Left renal cortex interstitium (tissue), 4 donors: Measurements from ENCODE around the gene NRG3. TPM values are rescaled to one million over a fixed set of nuclear protein-coding genes. Genes with fewer than 3 reads are reported as not detected.

Experiments used
- DNase-seq, 4 donors: peaks; one replicate each; pipeline ENCODE4 v3.0.0-alpha.2; 2013; ENCODE audit warnings: low read depth in 4 of 4, low spot score in 2 of 4, missing footprints in 1 of 4
- polyA plus RNA-seq, 4 donors: library from polyadenylated mRNA; unstranded; fragments of 120-200 nt; gene quantifications; one replicate each; pipeline ENCODE4 v1.2.1, GENCODE V29; 2013; ENCODE audit not compliant: insufficient read length in 4 of 4

NRG3 gene
- 10 to 100 TPM; 11.5 to 14.4 (median 12.1) TPM for polyA plus RNA-seq

DNA sequence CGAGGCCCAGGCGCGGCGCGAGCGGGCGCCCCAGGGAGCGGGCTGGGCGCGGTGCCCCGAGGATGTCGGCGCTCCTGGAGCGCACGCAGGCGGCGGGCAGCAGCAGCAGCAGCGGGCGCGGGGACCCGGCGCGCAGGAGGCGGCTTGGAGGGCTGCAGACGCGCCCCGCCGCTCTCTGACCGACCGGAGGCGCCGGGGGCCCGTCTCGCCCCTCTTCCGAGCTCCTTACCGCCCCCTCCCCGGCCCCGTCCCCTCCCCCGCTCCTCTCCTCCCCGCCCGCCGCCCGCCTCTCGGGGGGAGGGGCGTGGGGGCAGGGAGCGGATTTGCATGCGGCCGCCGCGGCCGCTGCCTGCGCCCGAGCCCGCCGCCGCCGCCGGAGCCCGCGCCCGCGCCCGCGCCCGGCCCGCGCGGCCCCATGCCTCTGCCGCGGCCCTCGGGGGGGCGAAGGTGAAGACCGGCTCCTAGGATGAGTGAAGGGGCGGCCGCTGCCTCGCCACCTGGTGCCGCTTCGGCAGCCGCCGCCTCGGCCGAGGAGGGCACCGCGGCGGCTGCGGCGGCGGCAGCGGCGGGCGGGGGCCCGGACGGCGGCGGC lies at the start of gene NRG3:
NRG3 (plus strand) TSS at position 320 of the 592 bp plus-strand sequence.
- no peak for DNase-seq

- no peak for DNase-seq
Observed at GRCh38 chr10:81828251-81828650, 46.7 kb upstream of the NRG3 start.

DNA sequence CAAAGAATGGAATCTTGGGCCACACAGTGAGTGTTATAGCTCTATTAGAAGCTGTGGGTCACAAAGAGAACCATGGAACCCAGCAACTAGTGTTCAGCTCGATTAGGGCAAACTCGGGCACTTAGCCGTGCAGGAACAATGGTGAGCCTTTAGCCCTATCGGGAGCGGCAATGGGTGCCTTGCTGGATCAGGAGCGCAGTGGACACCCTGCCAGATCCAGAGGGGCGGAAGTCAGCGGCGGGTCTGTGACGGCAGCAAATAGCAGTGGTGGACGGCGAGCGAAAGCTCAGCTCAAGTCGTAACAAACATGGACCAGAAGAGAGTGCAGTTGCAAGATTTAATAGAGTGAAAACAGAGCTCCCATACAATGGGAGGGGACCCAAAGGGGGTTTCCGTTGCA lies 43.9 kb upstream of the NRG3 start:
- no peak for DNase-seq

GRCh38 chr10:81838950-81839349 lies 36.0 kb upstream of the NRG3 start:
- DNase-seq = no peak

DNA sequence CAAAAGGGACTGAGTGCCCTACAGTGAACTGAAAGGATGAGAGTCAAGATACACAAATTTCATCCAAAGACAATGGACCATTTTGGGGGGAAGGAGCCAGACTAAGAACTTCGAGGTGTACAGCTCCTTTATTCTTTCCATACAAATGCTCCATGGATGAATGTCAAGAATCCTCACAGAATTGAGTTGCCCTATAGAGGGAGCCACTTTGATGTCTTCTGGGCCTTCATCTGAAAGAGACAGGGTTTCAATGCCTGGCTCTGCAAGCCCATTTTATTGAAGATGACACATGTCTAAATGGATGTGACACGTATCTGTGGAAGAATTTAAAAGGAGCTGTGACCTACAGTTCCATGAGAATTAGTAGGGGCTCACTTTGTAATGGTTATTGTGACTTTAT lies 32.0 kb upstream of the NRG3 start:
- DNase-seq = no peak

GRCh38 chr10:81847675-81848074 lies 27.3 kb upstream of the NRG3 start:
- no peak for DNase-seq

GRCh38 chr10:81848514-81848913 lies 26.5 kb upstream of the NRG3 start:
- DNase-seq = no peak

DNA sequence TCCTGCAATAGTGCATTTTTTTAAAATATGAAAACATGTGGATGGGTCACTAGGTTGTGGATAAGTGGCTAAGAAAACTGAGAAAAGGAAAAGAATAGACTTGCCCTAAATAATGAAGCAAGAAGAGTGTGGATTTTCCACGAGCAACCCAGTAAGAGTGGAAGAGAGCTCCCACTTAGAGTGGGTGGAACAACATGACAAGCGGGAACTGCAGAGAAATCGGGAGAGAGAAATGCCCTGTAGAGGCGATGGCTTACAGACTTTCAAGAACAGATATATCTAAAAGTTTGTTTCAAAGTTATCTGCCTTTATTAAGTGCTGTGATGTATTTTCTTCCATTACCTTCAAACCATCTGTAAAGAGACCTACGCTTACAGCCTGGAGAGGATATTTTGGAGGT lies 26.1 kb upstream of the NRG3 start:
- no peak for DNase-seq

DNA sequence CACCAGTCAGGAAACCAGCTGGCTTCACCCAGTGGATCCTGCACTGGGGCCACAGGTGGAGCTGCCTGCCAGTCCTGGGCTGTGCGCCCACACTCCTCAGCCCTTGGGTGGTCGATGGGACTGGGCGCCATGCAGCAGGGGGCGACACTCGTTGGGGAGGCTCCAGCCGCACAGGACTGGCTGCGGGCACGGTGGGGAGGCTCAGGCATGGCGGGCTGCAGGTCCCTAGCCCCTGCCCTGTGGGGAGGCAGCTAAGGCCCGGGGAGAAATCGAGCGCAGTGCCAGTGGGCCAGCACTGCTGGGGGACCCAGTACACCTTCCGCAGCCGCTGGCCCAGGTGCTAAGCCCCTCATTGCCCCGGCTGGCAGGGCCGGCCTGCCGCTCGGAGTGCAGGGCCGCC lies 12.4 kb upstream of the NRG3 start:
- DNase-seq = no peak

- no peak for DNase-seq
Observed at GRCh38 chr10:81863771-81864170, 11.2 kb upstream of the NRG3 start.

DNA sequence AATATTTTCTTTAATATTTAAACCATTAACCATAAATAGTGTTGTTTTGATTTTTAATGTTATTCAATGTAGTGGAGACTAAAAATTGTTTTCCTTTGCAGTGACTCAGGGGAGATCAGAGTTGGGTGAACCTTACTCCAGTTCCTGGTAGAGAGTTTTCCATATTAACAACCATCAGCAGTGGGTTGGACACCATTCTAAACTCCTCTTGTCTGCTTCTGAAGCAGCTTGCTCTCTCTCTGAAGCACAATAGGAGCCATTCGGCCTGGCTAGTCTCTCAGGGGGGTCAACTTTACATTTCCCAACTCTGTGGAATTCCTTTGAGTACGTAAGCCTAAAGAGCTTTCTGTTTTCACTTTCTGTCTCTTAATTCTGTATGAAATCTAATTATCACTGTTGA lies 9.4 kb upstream of the NRG3 start:
- no peak for DNase-seq

DNA sequence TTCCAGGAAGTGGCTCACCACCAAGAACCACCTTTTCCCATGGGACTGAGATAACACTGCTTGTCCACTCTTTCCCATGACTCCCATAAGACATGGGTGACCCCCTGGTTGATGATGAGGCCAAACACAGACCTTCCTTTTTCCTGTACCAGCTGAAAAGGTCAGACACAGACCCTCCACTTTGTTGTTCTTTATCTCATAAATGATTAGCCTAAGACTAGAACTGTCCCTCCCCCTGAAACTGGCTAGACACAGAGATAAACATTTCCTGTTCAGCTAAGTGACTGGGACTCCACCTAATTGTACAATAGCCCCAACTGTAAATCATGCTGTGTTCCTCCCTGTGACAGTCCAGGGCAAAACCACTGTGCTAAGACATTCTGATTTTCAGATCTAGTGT lies 8.2 kb upstream of the NRG3 start:
- no peak for DNase-seq

DNA sequence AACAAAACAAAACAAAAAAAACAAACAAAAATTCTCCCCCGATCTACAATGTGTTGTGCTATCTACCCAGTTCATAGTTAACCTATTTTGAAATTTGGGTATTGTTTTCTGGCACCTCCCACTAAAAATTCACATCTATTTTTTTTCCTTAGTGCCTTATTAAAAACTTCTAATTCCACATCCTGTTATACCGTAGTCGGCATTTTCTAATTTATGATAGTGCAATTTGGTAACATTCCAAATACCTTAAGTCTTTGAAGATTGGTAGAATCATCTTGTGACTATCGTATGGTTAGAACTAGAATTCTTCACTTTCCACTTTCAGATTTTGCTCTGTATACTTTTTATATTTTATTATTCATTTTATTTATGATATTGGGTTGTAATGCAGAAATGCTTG lies 4.5 kb upstream of the NRG3 start:
- no peak for DNase-seq

GRCh38 chr10:81871558-81871957 lies 3.4 kb upstream of the NRG3 start:
- DNase-seq = no peak

DNA sequence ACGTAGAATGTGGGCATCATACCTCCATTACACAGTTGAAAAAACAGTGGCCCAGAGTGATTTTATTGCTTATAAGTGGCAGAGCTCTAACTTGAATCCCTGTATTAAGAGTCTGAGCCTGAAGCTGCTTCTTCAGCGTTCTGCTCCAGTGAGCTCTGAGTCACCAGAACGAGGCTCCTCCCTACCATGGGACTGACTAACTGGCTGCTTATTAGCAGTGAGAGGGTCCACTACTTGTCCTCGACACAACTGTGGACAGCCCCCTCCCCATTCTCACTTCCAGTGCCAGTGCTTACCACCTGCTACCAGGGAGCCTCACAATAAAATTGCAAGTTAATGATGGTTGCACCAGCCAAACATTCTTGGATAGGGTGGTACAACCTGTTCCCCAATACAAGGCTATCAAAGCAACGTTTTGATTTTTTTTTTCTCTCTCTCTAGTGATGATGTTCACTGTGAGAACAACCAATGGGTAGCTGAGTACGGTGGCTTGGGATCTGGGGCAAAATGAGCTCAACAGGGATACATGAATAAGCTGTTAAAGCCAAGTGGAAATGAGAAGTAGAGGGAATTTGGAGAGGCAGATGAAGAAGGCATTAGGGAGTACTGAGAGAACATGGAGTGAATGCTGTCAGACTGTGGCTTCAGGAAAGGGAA lies 2.7 kb upstream of the NRG3 start:
- no peak for DNase-seq

- no peak for DNase-seq
Observed at GRCh38 chr10:81873231-81873931, 1.6 kb upstream of the NRG3 start.

DNA sequence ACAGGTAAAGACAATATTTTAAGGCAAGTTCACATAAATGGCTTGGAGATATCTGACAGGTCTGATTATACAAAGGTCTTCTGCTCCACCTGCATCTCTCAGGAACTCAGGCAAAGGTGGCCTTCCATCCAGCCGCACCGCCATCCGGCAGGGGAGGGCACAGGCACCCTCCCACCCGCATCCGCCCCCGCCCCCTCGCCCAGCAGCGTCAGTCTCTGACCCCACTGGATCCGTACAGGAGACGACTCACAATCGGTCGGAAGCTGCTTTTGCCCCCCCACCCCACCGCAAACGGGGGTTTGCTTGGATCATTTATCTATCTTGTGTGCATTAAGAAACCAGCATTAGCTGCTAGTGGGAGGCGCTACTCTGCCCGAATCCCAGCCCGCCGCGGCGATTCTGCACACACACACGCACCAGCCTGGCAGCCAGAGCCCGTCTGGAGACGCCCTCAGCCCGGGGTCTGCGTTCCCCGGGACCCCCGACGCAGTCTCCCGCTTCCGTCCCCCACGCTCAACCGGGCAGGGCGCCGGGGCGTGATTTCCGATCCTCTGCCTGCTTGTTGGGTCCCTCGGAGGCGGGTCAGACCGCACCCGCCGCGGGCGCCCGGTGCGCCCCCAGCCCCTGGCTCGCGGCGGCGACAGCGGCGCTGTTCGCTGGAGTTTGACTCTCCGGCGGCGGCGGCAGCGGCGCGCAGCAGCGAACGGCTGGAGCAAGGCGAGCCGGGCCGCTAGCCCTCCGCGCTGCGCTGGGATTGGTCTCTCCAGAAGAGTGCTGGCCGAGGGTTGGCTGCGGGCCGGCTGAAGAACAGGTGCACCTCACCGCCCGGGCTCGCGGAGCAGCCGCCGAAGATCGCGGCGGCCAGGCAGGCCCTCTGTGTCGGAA lies 820 bp upstream of the NRG3 start:
- peak in 2 of 4 donors; percentile 62 to 70 for DNase-seq

- DNase-seq = no peak
Observed at GRCh38 chr10:81875467-81876252, 666 bp downstream of the NRG3 start.

DNA sequence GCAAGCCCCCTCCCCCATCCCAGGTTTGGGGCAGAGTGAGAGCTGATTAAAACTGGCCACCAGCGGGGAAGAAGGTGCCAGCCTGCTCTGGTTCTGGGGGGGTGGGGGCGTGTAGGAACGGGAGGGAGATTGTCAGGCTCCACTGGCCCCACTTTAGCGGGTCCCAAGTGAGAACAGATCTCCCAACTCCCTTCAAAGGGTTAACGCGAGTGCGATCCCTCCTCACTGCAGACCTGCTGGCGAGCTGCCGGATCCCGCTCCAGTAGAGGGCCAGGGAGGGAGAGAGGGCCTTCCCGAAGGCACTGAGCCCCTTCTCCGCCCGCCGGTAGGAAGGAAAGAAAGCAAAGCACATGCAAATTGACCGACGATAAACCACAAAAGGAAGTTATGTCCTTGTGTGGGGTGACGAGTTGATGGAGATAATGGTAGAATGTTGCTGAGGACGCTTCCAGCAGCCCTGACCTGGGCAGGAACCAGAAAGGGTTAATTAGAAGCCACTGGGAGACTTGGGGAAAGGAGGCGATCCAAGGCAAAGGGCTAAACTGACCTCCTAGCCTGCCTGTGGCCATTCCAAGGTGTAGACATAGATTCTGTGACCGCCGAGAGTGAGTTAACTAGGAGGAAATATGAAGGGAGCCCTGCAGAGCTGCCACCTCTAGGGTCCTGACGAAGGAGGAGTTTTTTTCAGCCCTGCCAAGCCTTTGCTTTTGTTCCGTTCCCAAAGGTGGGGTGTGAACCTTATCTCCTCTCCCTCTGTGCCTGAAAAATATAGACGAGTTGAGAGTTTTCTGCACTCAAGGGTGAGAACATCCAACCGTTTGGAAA lies 1.5 kb downstream of the NRG3 start:
- no peak for DNase-seq
